Neural progenitor cell (in vitro differentiated cells): ENCODE measurements around the gene EIF4G3. TPM values are rescaled to one million over a fixed set of nuclear protein-coding genes. Genes with fewer than 3 reads are reported as not detected.

Source experiments
- DNase-seq: peaks from one replicate; pipeline ENCODE4 v3.0.0-alpha.2; 2016; ENCODE audit warnings: low spot score
- H2AFZ ChIP-seq: fragments of 200-600 bp; sonication (generic); replicated peaks from 2 replicates; pipeline ENCODE4 v1.6.1; 2016; ENCODE audit warnings: antibody characterized with exemption
- H3F3A ChIP-seq: fragments of 200-600 bp; sonication (generic); 2 replicates; pipeline ENCODE4 v1.6.1; 2016; ENCODE audit warnings: antibody characterized with exemption, low read depth
- H3K27ac ChIP-seq: fragments of 200-600 bp; sonication (generic); 2 replicates; pipeline ENCODE4 v1.5.1; 2016; ENCODE audit warnings: mild to moderate bottlenecking
- H3K27me3 ChIP-seq: fragments of 200-600 bp; sonication (generic); 2 replicates; pipeline ENCODE4 v1.6.1; 2016; ENCODE audit warnings: mild to moderate bottlenecking, moderate library complexity
- H3K36me3 ChIP-seq: fragments of 200-600 bp; sonication (generic); 2 replicates; pipeline ENCODE4 v1.5.1; 2016
- H3K4me1 ChIP-seq: fragments of 200-600 bp; sonication (generic); 2 replicates; pipeline ENCODE4 v1.6.1; 2016; ENCODE audit warnings: mixed run types
- H3K4me2 ChIP-seq: fragments of 200-600 bp; sonication (generic); 2 replicates; pipeline ENCODE4 v1.6.1; 2016
- H3K4me3 ChIP-seq: fragments of 200-600 bp; sonication (generic); 2 replicates; pipeline ENCODE4 v1.5.1; 2016
- H3K79me2 ChIP-seq: fragments of 200-600 bp; sonication (generic); 2 replicates; pipeline ENCODE4 v1.6.1; 2016; ENCODE audit warnings: low read depth
- H3K9ac ChIP-seq: fragments of 200-600 bp; sonication (generic); 2 replicates; pipeline ENCODE4 v1.6.1; 2016
- H3K9me3 ChIP-seq: fragments of 200-600 bp; sonication (generic); 2 replicates; pipeline ENCODE4 v1.5.1; 2016; ENCODE audit warnings: low read depth
- H4K20me1 ChIP-seq: fragments of 200-600 bp; sonication (generic); 2 replicates; pipeline ENCODE4 v1.6.1; 2016; ENCODE audit warnings: low read depth
- H3K27ac Mint-ChIP-seq: 3 replicates; pipeline ENCODE4 v1.8.0; 2021; ENCODE audit warnings: mixed read lengths
- H3K27me3 Mint-ChIP-seq: 2 replicates; pipeline ENCODE4 v1.8.0; 2022; ENCODE audit warnings: low read depth, mild to moderate bottlenecking, inconsistent platforms, moderate library complexity, mixed read lengths; ENCODE audit not compliant: insufficient read depth
- H3K36me3 Mint-ChIP-seq: 3 replicates; pipeline ENCODE4 v1.8.0; 2021; ENCODE audit warnings: mixed read lengths
- H3K4me1 Mint-ChIP-seq: 3 replicates; pipeline ENCODE4 v1.8.0; 2021; ENCODE audit warnings: mixed read lengths
- H3K4me3 Mint-ChIP-seq: 3 replicates; pipeline ENCODE4 v1.8.0; 2021; ENCODE audit warnings: mild to moderate bottlenecking, moderate library complexity, mixed read lengths
- H3K9me3 Mint-ChIP-seq: 3 replicates; pipeline ENCODE4 v1.8.0; 2020; ENCODE audit warnings: mixed read lengths
- CTCF ChIP-seq: fragments of 200-600 bp; sonication (generic); IDR thresholded peaks from 2 replicates; pipeline ENCODE4 v1.5.1; 2017; ENCODE audit warnings: antibody characterized with exemption, mild to moderate bottlenecking
- EZH2 ChIP-seq: fragments of 200-600 bp; sonication (generic); IDR thresholded peaks from 2 replicates; pipeline ENCODE4 v1.6.1; 2017; ENCODE audit warnings: antibody characterized with exemption, mild to moderate bottlenecking, moderate library complexity
- EZH2phosphoT487 ChIP-seq: fragments of 200-600 bp; sonication (generic); IDR thresholded peaks from 2 replicates; pipeline ENCODE4 v1.6.1; 2017; ENCODE audit warnings: antibody characterized with exemption
- total RNA-seq: library from RNA; depleted of rRNA; stranded (reverse); fragments of >200 nt; gene quantifications from 2 replicates; pipeline ENCODE4 v1.2.3, GENCODE V29; 2015; ENCODE audit warnings: low replicate concordance

Gene EIF4G3
- total RNA-seq, 1 donor from 2014 or later: 73.4 TPM

GRCh38 chr1:21005466-21006239 lies 171.0 kb downstream of the EIF4G3 start:
- Histone ChIP-seq H2AFZ (no peak overlapping the region), H3F3A (peaks cover 8% of the 10 kb centered on the region), H3K27ac (no peak overlapping the region), H3K9ac (no peak overlapping the region), H3K4me2 (no peak overlapping the region), H4K20me1 (peaks cover 21% of the 10 kb centered on the region), H3K4me3 (no peak overlapping the region), H3K36me3 (no peaks in the 10 kb centered on the region), H3K79me2 (peaks cover 79% of the 10 kb centered on the region), H3K9me3 (no peaks in the 10 kb centered on the region), H3K27me3 (no peaks in the 10 kb centered on the region), H3K4me1 (peaks cover 9% of the 10 kb centered on the region)
- Mint-ChIP-seq H3K9me3 (no peaks in the 10 kb centered on the region), H3K36me3 (peaks cover 4% of the 10 kb centered on the region), H3K4me1 (peaks cover 1% of the 10 kb centered on the region), H3K4me3 (no peak overlapping the region), H3K27me3 (no peaks in the 10 kb centered on the region), H3K27ac (no peak overlapping the region)
- TF ChIP-seq EZH2phosphoT487 (no peak), EZH2 (no peak), CTCF (no peak)
- no peak for DNase-seq

- Mint-ChIP-seq H3K27me3 (no peaks in the 10 kb centered on the region), H3K9me3 (no peaks in the 10 kb centered on the region), H3K27ac (no peak overlapping the region), H3K4me1 (no peaks in the 10 kb centered on the region), H3K36me3 (peaks cover 10% of the 10 kb centered on the region), H3K4me3 (no peak overlapping the region)
- Histone ChIP-seq H3K9me3 (no peaks in the 10 kb centered on the region), H3K9ac (no peak overlapping the region), H2AFZ (no peak overlapping the region), H3K79me2 (peaks cover 63% of the 10 kb centered on the region), H3K4me3 (no peak overlapping the region), H3K4me2 (no peak overlapping the region), H3K4me1 (peaks cover 19% of the 10 kb centered on the region), H3K27ac (no peak overlapping the region), H4K20me1 (peaks cover 31% of the 10 kb centered on the region), H3K36me3 (no peaks in the 10 kb centered on the region), H3K27me3 (no peaks in the 10 kb centered on the region), H3F3A (peaks cover 8% of the 10 kb centered on the region)
- TF ChIP-seq EZH2phosphoT487 (no peak), EZH2 (no peak), CTCF (no peak)
- DNase-seq: no peak
Observed at GRCh38 chr1:21003281-21004045, 173.2 kb downstream of the EIF4G3 start.

GRCh38 chr1:21001042-21001441 lies 175.7 kb downstream of the EIF4G3 start:
- Histone ChIP-seq H3K9ac (no peak overlapping the region), H3K36me3 (no peaks in the 10 kb centered on the region), H3K4me1 (peaks cover 28% of the 10 kb centered on the region), H3K9me3 (no peaks in the 10 kb centered on the region), H2AFZ (no peak overlapping the region), H3K4me2 (no peak overlapping the region), H4K20me1 (peaks cover 31% of the 10 kb centered on the region), H3K4me3 (no peak overlapping the region), H3K27me3 (no peaks in the 10 kb centered on the region), H3K27ac (no peak overlapping the region), H3K79me2 (peaks cover 50% of the 10 kb centered on the region), H3F3A (peaks cover 8% of the 10 kb centered on the region)
- no peak overlapping the region for H3K27ac Mint-ChIP-seq
- peaks cover 2% of the 10 kb centered on the region for H3K4me1 Mint-ChIP-seq
- no peaks in the 10 kb centered on the region for H3K27me3 Mint-ChIP-seq
- no peak overlapping the region for H3K4me3 Mint-ChIP-seq
- no peaks in the 10 kb centered on the region for H3K9me3 Mint-ChIP-seq
- no peak for DNase-seq
- peaks cover 10% of the 10 kb centered on the region for H3K36me3 Mint-ChIP-seq
- no peak for TF ChIP-seq CTCF
- no peak for TF ChIP-seq EZH2
- TF ChIP-seq EZH2phosphoT487: no peak
